KMS-11 (cell line): ENCODE measurements around the gene ABLIM1.

Experiments
- H2AFZ ChIP-seq: fragments of 200-600 bp; sonication (generic); 2 replicates; pipeline ENCODE4 v1.6.1; 2016; ENCODE audit warnings: antibody characterized with exemption, mixed run types, low read depth
- H3K27ac ChIP-seq: fragments of 200-600 bp; sonication (generic); 2 replicates; pipeline ENCODE4 v1.6.1; 2016; ENCODE audit warnings: mild to moderate bottlenecking, mixed run types
- H3K27me3 ChIP-seq: fragments of 200-600 bp; sonication (generic); 2 replicates; pipeline ENCODE4 v1.6.1; 2017; ENCODE audit warnings: mild to moderate bottlenecking, low read depth, mixed run types, moderate library complexity; ENCODE audit not compliant: insufficient read depth
- H3K36me3 ChIP-seq: fragments of 200-600 bp; sonication (generic); 2 replicates; pipeline ENCODE4 v1.6.1; 2017; ENCODE audit warnings: mild to moderate bottlenecking, mixed run types; ENCODE audit not compliant: insufficient read depth
- H3K4me1 ChIP-seq: fragments of 200-600 bp; sonication (generic); 2 replicates; pipeline ENCODE4 v1.6.1; 2016; ENCODE audit warnings: mild to moderate bottlenecking, low read depth, mixed run types; ENCODE audit not compliant: poor library complexity, severe bottlenecking
- H3K4me2 ChIP-seq: fragments of 200-600 bp; sonication (generic); 2 replicates; pipeline ENCODE4 v1.7.0; 2016; ENCODE audit warnings: mild to moderate bottlenecking, mixed run types
- H3K4me3 ChIP-seq: fragments of 200-600 bp; sonication (generic); IDR thresholded peaks from 2 replicates; pipeline ENCODE4 v1.6.1; 2017; ENCODE audit warnings: low read depth, low read length, mixed read lengths; ENCODE audit not compliant: insufficient read depth
- H3K79me2 ChIP-seq: fragments of 200-600 bp; sonication (generic); 2 replicates; pipeline ENCODE4 v1.6.1; 2016; ENCODE audit warnings: low read depth, mixed run types; ENCODE audit not compliant: insufficient read depth
- H3K9ac ChIP-seq: fragments of 200-600 bp; sonication (generic); 2 replicates; pipeline ENCODE4 v1.6.1; 2016; ENCODE audit warnings: mild to moderate bottlenecking, mixed run types
- H4K20me1 ChIP-seq: fragments of 200-600 bp; sonication (generic); 2 replicates; pipeline ENCODE4 v1.6.1; 2016; ENCODE audit warnings: mild to moderate bottlenecking, mixed run types; ENCODE audit not compliant: insufficient read depth
- CTCF ChIP-seq: fragments of 200-600 bp; sonication (generic); conservative IDR thresholded peaks from 2 replicates; pipeline ENCODE4 v1.6.1; 2017; ENCODE audit warnings: low read depth, mild to moderate bottlenecking, antibody characterized with exemption, low read length, moderate library complexity, mixed read lengths

ABLIM1 gene

GRCh38 chr10:114397651-114398145 is 260.4 kb downstream of the ABLIM1 start:
- no peak overlapping the region for H3K27ac ChIP-seq
- no peaks in the 10 kb centered on the region for H3K79me2 ChIP-seq
- H3K4me1 ChIP-seq = no peaks in the 10 kb centered on the region
- no peak overlapping the region for H3K4me2 ChIP-seq
- no peak overlapping the region for H3K9ac ChIP-seq
- no peaks in the 10 kb centered on the region for H3K36me3 ChIP-seq
- no peaks in the 10 kb centered on the region for H3K27me3 ChIP-seq
- H4K20me1 ChIP-seq = no peaks in the 10 kb centered on the region
- H3K4me3 ChIP-seq = no peak overlapping the region
- no peak overlapping the region for H2AFZ ChIP-seq
- no peak for TF ChIP-seq CTCF

GRCh38 chr10:114396464-114396863 is 261.6 kb downstream of the ABLIM1 start:
- no peaks in the 10 kb centered on the region for H3K4me1 ChIP-seq
- no peak overlapping the region for H2AFZ ChIP-seq

DNA sequence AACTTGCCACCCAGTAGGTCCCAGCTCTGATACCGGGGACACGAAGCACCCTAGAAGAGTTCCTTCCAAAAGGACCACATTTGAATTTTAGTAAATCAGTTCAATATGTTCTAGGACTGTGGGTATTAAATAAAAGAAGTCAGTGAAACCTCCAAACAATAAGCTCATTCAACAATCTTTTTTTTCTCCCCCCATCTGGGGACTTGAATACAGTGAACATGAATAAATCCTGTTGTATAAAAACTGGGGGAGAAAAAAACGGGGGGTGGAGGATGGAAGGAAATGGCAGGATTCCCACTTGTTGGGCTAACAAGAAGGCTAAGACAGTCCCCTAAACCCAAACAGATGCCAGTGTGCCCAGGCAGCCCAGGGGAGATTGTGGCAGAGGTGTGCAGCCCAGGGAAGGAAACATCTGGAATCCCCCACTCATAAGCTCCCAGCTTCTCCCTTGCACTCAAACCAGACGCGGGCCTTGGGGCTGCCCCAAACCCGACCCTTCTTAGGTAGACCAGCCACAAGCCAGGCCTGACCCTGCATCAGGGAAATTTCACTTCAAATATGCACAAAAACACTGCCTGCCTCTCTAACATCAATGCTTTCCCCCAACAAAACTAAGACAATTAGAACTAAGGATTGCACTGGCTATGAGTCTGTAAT is 262.6 kb downstream of the ABLIM1 start:
- no peaks in the 10 kb centered on the region for H3K27me3 ChIP-seq
- no peak for TF ChIP-seq CTCF
- no peaks in the 10 kb centered on the region for H3K4me1 ChIP-seq

More at GRCh38 chr10:114396464-114396863, 261.6 kb downstream of the ABLIM1 start:
- TF ChIP-seq CTCF = no peak
- H3K4me2 ChIP-seq = no peak overlapping the region
- no peaks in the 10 kb centered on the region for H4K20me1 ChIP-seq
- no peaks in the 10 kb centered on the region for H3K36me3 ChIP-seq
- H3K9ac ChIP-seq = no peak overlapping the region
- H3K27me3 ChIP-seq = no peaks in the 10 kb centered on the region
- H3K79me2 ChIP-seq = no peaks in the 10 kb centered on the region
- no peak overlapping the region for H3K4me3 ChIP-seq
- no peak overlapping the region for H3K27ac ChIP-seq

DNA sequence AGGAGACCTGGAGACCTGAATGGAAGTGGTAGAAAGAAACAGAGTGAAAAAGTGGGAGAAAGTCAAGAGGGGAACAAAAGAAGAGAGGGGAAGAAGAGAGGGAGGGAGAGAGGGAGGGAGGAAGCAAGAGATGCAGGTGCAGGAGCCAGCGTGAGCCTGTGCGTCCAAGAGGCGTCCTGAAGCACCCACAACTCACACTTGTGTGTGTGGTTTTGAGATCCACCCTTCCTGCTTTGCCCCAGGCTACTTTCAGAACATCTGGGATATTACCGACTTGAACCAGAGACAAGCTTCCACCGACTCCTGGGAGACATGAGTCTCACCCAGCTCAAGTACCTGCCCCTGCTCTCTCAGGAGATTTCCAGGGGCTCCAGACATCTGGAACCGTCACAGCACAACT is 263.5 kb downstream of the ABLIM1 start:
- Histone ChIP-seq H3K4me1 (no peaks in the 10 kb centered on the region), H2AFZ (no peak overlapping the region), H3K36me3 (no peaks in the 10 kb centered on the region)

More for the DNA sequence above, 262.6 kb downstream of the ABLIM1 start:
- no peak overlapping the region for H2AFZ ChIP-seq
- H3K27ac ChIP-seq = no peak overlapping the region
- H3K9ac ChIP-seq = no peak overlapping the region
- no peak overlapping the region for H3K4me2 ChIP-seq
- H3K4me3 ChIP-seq = no peak overlapping the region
- H3K79me2 ChIP-seq = no peaks in the 10 kb centered on the region
- no peaks in the 10 kb centered on the region for H3K36me3 ChIP-seq
- no peaks in the 10 kb centered on the region for H4K20me1 ChIP-seq

More for the DNA sequence above, 263.5 kb downstream of the ABLIM1 start:
- no peak overlapping the region for H3K9ac ChIP-seq
- no peak for TF ChIP-seq CTCF
- no peak overlapping the region for H3K4me2 ChIP-seq
- no peaks in the 10 kb centered on the region for H3K79me2 ChIP-seq
- no peaks in the 10 kb centered on the region for H3K27me3 ChIP-seq
- H3K27ac ChIP-seq = no peak overlapping the region
- no peak overlapping the region for H3K4me3 ChIP-seq
- H4K20me1 ChIP-seq = no peaks in the 10 kb centered on the region
